NCI-H2227 (cell line): ENCODE measurements around the gene ATP8B4.
"Not testable (repeated sequence)": the region's sequence is repeated elsewhere in the genome, so short reads cannot be mapped to it uniquely, and the experiment has no call there.

Experiments
- DNase-seq: peaks from one replicate; lab custom pipeline; 2025; ENCODE audit not compliant: unreplicated experiment; lab: John Stamatoyannopoulos, UW

Gene ATP8B4

DNA sequence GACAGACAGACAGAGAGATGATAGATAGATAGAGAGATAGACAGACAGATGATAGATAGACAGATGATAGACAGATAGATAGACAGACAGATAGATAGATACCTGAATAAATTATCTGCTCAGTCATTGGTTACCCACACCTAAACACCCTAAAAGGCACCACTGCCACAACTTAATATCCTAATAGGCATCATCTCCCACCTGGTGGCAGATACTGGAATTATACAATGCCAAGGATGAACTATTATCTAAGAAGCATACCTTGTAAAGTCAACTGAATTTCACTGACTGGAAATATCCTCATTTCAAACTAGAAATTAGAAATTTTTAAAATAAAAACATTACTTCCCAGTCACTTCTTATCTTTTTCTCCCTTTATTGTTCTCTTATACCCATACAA lies 19.4 kb upstream of the ATP8B4 start:
- DNase-seq = no peak

DNA sequence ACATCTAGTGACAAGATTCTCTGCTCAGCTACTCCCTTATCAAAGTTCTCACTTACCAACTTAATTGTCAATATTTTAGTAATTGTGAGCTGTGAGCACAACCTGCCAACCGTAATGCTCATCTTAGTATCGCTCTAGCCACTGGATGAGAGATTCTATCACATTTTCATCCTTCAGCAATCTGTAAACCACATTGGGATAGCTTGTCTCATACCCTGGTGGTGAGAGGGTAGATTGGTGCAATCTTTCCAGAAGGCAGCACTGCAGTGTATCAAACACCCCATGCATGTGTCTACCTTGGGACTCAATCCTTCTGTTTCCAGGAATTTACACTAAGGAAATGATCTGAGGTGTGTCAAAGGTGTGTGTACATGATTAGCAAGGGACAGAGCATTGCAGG lies 18.9 kb upstream of the ATP8B4 start:
- no peak for DNase-seq

DNA sequence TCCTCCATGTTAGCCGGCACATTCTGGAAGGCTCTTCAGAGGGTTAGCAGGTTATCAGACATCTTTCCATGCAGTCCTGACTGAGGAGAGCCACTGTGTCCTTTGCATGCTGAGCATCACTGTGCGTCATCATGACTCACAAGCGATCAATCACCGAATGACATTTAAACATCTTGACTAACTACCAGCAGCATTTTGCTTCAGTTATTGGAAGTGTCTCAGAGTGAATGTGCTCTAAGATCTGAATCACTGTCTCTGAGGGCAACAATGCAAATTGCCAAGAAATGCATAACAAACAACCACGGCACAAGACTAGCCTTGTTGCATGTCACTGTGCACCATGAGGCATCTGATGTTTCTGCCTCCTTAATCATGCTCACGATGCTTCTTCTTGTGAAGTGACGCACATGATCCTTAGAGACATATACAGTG lies 18.3 kb upstream of the ATP8B4 start:
- DNase-seq = no peak

DNA sequence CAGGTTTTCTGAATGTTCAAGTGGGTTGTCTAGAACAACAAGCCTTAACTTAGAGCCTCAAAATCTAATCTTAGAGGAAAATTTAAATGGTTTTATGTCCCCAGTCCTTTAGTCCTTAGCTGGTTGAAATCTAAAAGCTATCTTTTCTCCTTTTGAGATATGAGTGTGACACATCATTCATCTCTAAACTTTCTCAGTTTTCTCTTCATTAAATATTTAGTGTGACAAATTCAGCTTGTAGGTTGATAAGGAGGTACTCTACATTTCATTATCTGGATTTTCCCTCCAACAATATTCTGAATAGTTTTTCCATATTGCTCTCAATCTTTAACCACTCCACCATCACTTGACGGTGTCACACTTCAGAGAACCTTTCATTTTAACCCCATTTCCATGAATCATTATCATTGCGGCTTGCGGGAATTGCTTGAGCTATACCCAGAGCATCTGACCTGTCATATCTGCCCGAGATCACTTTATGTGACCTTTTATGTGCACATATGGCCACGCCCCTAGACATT lies 16.1 kb upstream of the ATP8B4 start:
- no peak for DNase-seq

DNA sequence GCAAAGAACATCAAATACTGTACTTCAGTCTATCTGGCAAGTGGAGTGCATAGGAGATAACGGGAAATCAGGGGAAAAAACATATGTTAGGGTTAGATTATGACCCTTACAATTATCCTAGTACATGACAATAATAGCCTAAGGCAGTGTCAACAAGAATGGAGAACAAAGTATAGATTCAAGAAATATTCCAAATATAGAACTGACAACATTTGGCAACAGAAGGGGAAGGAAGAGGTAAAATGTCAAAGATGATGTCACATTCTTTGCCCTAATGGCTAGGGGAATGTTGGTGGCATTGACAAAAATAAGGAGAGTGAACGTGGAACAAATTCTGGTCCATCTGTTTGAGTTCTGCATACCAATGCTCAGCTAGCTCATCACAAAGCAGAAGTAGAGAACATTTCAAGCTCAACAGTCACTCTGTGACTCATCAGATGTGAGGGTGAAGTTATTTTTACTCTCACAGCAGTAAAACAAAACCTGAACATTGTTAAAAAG lies 15.5 kb upstream of the ATP8B4 start:
- no peak for DNase-seq

DNA sequence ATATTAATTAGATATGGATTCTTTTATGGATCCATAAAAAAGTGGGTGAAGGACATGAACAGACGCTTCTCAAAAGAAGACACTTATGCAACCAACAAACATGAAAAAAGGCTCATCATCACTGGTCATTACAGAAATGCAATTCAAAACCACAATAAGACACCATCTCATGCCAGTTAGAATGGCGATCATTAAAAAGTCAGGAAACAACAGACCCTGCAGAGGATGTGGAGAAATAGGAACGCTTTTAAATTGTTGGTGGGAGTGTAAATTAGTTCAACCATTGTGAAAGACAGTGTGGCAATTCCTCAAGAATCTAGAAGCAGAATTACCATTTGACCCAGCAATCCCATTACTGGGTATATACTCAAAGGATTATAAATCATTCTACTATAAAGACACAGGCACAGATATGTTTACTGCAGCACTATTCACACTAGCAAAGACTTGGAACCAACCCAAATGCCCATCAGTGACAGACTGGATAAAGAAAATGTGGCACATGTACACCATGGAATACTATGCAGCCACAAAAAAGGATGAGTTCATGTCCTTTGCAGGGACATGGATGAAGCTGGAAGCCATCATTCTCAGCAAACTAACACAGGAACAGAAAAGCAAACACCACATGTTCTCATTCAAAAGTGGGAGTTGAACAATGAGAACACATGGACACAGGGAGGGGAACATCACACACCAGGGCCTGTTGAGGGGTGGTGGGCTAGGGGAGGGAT lies 13.4 kb upstream of the ATP8B4 start:
- DNase-seq = not testable (repeated sequence)

DNA sequence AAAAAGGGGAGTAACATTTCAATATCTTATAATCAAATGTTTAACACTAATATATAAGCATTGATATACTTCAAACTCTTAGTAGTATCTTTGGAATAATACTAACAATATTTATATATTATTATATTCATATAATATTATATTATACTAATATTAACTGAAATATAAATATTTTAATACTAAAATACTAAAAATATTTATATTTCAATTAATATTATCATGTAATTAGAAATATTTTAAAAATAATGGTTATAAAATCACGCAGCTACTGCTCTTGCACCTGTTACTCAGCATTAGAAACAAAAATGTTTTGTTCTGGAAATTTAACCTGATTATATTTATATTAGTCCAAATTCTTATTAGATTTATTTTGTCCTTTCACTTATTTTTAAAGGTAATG lies 12.6 kb upstream of the ATP8B4 start:
- DNase-seq = no peak

DNA sequence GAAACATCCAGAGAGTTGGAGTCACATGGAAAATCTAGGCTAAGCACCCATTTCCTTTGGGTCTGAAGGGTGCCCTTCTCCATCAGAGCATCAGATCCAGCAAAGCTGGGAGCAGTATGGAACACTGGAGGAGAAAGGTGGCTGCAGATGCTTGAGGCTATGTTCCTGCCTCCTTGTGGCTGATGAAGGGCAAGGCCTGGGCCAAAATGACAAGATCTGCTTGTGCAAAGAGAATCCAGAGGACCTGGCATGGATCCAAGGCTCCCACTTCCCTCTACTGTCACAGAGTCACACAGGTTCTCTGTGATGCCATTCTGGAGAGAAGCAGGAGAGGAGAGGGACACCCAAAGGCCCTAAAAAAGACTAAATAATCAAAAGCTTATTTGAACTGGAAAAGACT lies 9.2 kb upstream of the ATP8B4 start:
- no peak for DNase-seq

DNA sequence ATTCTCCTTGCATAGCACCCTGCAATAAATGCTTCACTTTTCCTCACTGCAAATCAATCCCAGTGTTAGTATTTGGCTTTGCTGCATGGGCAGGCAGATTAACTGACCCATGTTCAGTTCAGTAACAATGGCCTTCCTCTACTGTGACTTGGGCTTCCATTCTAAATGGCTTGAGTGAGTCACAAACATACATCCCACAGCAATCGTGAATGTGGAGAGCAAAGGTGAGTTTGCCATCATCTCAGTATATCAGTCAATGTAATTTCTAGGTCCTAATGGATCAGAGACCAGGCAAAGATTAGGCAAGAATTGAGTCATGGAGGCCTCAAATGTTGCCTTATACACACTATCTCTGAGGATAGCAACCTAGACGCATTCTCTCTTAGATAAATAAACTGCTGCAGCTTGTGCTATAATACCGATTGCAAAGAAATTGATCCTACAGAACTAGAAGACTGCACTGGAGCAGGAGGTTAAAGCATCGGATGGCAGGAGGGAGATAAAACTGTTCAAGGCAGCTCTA lies 8.3 kb upstream of the ATP8B4 start:
- no peak for DNase-seq

DNA sequence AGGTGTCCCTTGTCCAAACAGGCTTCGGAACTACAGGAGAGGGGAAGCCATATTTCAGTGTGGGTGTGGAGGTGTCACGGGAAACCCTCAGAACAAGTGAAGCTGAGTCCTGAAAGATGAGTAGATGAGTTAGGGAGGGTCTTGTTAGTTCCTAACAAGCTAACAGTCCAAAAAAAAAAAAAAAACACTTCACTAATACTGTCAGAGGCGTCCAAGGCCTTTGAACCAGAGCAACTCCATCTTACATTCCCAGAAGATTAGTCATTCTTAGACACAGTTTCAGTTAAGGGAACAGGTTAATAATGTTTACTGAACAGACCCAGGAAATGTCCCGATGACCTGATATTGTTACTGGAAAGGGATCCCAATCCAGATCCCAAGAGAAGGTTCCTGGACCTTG lies 7.0 kb upstream of the ATP8B4 start:
- DNase-seq = no peak

DNA sequence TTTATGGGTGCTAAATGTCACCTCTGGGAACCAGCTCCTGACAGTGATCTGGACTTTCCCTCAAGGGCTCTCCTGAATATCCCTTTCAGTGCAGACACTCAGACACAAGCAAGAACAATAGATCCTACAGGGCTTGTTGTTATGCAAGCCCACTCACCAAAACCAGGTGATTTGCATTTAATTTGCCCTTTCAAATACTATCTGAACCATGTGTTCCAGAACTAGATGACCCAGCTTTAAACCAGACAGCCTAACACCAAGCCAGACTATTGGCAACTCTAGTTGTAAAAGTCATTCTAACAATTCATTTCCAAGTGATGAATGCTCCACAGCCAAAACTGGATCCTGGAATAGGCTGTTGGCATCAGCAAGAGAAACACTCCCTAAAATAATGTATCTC lies 5.6 kb upstream of the ATP8B4 start:
- DNase-seq = no peak

DNA sequence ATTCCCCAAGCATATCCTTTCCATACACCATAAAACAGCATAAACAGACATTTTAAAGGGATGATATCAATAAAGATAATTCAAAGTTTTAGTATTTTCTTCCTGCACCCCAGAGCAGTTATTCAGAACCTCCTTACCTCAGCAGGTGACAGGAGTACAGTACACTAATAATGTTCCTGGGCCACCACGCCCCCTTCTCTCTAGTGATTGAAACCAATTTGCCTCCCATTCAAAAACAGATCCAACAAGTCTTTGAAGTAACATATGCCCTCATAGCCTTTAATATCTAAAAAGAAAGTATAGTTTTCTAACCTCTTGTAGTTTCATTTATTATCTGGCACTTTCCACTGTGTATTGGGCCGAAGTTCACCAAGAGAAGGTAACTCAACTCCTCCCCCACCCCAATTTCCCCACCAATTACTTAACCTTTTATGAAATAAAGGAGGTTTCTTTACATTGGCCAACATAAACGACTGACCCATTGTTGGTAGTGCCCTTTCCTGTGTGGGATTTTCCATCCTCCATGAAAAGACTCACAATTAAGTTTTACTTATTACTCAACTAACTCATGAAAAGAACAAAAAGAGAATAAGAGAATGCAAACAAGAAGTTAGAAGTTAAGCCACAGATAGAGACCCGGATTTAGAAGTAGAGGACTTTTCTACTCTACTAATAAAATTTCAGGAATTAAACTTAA lies 5.0 kb upstream of the ATP8B4 start:
- DNase-seq = no peak

DNA sequence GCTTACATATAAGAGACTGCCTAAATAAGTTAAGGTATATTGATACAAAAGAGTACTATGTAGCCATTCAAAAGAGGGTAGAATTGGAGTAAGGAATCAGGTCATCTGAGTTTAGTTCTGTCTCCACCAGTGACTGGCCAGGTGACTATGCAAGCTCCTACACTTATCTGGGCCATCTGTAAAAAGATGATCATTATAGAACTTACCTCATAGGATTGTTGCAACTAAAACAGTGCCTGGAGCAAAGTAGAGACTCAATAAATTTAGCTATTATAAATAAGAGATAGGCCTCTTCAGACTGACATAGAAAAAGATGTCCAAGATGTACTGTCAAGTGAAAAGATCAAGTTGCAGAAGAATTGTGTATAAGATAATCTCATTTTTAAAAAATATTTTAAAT lies 1.7 kb upstream of the ATP8B4 start:
- DNase-seq = no peak

DNA sequence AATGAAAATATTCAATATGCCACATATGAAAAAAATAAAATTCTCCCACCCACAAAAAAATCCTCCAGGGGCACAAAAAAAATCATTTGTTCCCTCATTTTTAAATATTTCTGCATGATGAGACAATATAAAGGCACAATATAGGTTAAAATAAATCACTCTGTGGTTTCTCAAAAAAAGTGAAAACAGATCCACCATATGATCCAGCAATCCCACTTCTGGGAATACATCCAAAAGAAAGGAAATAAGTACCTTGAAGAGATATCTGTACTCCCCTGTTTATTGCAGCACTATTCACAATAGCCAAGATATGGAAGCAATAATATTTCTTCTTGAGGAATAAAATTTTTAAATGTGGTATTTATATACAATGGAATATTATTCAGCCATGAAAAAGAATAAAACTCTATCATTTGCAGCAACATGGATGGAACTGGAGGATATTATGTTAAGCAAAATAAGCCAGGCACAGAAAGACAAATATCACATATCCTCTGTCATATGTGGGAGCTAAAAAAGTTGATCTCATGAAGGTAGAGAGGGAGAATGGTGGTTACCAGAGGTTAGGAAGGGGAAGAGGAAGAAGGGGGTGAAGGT lies 1.5 kb downstream of the ATP8B4 start:
- no peak for DNase-seq

DNA sequence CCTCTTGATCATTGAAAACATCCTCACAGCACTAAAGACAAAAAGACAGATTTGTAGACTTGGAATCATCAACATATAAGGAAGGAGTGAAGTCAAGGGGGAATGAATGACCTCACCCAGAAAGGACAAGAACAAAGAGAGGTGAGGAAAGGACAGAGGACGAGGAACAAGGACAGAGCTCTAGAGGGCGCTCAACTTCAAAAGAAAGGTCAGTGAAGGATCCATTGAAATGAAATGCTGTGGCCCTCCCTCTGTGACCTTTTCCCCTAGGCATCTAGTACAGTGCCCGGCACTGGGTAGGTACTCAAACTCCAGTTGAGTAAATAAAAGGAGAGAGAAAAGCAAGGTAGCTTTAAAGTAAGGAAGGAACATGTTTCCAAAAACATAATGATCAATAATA lies 2.6 kb downstream of the ATP8B4 start:
- no peak for DNase-seq

DNA sequence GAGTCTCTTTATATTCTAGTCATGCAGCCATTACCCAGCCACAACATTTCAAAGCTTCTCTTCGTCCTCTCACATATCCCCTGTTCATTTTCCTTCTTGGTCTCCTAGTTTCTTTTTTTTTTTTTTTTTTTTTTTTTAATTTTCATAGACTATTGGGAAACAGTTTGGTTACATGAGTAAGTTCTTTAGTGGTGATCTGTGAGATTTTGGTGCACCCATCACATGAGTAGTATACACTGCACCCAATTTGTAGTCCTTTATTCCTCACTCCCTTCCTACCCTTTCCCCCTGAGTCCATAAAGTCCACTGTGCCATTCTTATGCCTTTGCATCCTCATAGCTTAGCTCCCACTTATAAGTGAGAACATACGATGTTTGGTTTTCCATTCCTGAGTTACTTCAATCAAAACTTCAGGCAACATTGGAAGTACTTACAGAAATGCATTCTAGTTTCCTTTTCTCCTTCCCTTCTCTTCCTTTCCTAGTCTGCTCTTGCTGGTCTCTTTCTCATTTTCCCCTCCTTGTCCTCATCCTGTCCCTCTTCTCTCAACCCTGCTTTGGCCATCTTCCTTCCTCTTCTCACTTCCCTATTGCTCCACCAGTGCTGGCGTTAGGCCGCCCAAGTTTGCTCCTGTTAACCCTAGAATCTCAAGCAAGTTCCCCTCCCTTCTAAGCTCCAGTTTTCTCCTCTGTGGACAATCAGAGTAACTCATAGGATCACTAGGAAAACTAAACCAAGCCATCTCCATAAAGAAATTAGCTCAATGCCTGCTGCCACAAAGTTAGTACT lies 4.8 kb downstream of the ATP8B4 start:
- DNase-seq = no peak

DNA sequence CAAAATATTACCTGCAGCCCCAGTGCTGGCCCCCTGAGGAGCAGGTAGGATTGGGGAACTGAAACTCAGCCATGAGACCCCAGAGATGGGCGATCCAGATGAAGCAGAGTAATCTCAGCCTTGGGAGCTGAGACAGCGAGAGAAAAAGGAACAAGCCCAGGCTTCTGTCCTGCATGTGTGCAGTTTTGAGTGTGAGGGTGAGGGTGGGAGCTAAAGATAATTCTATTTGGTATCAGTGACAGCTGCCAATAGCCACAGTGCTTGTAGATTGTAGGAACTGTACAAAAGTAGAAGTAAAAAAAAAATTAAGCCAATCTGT lies 5.9 kb downstream of the ATP8B4 start:
- no peak for DNase-seq

DNA sequence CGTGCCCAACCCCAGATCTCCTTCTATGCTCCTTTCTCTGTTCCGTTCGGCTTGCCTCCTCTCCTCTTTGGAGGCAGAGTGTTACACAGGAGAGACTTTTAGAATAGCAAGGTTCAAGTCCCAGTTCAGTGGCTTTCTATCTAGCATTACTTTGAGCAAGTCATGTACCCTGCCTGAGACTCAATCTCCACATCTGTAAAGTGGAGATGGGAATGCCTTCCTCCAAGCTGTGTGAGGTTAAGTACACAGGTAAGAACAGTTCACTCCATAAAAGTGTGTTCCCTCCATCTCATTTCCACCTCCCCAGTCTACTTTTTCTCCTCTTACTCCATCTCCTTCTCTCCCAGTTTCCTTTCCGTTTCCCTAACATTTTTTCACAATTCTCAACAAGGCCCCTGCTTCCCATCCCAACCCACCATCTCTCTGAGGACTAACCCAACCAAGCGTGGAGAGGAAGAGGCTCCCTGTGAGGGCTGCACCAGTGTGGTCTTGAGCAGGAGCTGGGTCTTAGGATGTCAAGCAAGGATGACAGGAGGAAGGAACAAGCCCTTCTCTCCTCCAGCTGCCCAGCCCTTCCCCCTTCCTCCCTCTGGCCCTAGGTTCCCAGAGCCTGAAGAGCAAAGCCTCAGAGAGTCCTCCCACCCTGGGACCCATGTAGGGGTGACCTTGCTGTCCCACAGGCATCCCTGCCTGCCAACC lies 6.4 kb downstream of the ATP8B4 start:
- no peak for DNase-seq

DNA sequence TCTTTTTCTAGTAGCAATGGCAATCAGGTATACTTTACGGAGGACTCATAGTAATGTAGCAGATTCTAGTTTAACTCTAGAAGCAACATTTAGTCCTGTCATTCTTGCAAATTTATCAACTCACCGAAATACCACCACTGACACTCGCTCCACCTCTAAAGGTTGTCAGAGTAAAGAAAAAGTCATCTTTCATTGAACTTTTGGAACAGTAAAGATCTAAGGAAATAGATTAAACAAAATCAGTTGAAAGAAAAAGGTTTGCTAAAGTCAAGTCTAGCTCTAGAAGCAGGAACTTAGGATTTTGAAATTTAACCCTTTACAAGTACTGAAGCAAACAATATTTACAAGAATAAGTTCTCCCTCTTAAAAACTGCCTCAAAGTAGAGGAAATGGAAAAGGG lies 8.7 kb downstream of the ATP8B4 start:
- no peak for DNase-seq
